Mesenchymal stem cell (in vitro differentiated cells and primary cell): ENCODE data around the gene CDK14.

Experiments used
- DNase-seq: peaks from one replicate; pipeline ENCODE4 v3.0.0-alpha.2; 2013
- H2AFZ ChIP-seq: one replicate; pipeline ENCODE4 v1.6.1; 2013; ENCODE audit warnings: low read depth, mild to moderate bottlenecking, control low read depth, inconsistent platforms, low read length, moderate library complexity
- H2AK5ac ChIP-seq: 2 replicates; pipeline ENCODE4 v1.6.1; 2013; ENCODE audit warnings: low read length, moderate library complexity, mild to moderate bottlenecking, inconsistent platforms; ENCODE audit not compliant: severe bottlenecking
- H2BK120ac ChIP-seq: one replicate; pipeline ENCODE4 v1.6.1; 2013; ENCODE audit warnings: low read depth, mild to moderate bottlenecking, inconsistent platforms, low read length, moderate library complexity
- H2BK12ac ChIP-seq, 2 experiments: one replicate each; pipeline ENCODE4 v1.6.1; 2013; ENCODE audit warnings: inconsistent platforms in 2 of 2, low read length in 2 of 2, mild to moderate bottlenecking in 2 of 2, moderate library complexity in 2 of 2, control low read depth in 1 of 2
- H2BK15ac ChIP-seq: one replicate; pipeline ENCODE4 v1.6.1; 2013; ENCODE audit warnings: mild to moderate bottlenecking, low read depth, inconsistent platforms; ENCODE audit not compliant: poor library complexity, severe bottlenecking
- H2BK5ac ChIP-seq: 2 replicates; pipeline ENCODE4 v1.6.1; 2013; ENCODE audit warnings: low read depth, mild to moderate bottlenecking, low read length, control low read depth, inconsistent platforms; ENCODE audit not compliant: poor library complexity, severe bottlenecking
- H3K14ac ChIP-seq, 2 experiments: one replicate each; pipeline ENCODE4 v1.6.1; 2013; ENCODE audit warnings: inconsistent platforms in 2 of 2, low read length in 2 of 2, control low read depth in 1 of 2, mild to moderate bottlenecking in 1 of 2, moderate library complexity in 1 of 2
- H3K18ac ChIP-seq, 2 experiments: one replicate each; pipeline ENCODE4 v1.6.1; 2013; ENCODE audit warnings: inconsistent platforms in 2 of 2, low read length in 2 of 2, control low read depth in 1 of 2, low read depth in 1 of 2, mild to moderate bottlenecking in 1 of 2
- H3K23ac ChIP-seq, 2 experiments: one replicate each; pipeline ENCODE4 v1.6.1; 2013; ENCODE audit warnings: inconsistent platforms in 2 of 2, low read length in 2 of 2, mild to moderate bottlenecking in 2 of 2, moderate library complexity in 2 of 2, control low read depth in 1 of 2
- H3K27ac ChIP-seq: 2 replicates; pipeline ENCODE4 v1.5.1; 2013; ENCODE audit warnings: mild to moderate bottlenecking, moderate library complexity, low read length, control low read depth, inconsistent platforms; ENCODE audit not compliant: poor library complexity, severe bottlenecking
- H3K27me3 ChIP-seq, 2 experiments: 2 replicates each; pipeline versions ENCODE4 v1.6.1 to v1.7.0; 2013; ENCODE audit warnings: low read length in 2 of 2, mild to moderate bottlenecking in 2 of 2, moderate library complexity in 2 of 2, control low read depth in 1 of 2, inconsistent platforms in 1 of 2; ENCODE audit not compliant: control insufficient read depth in 1 of 2, insufficient read depth in 1 of 2
- H3K36me3 ChIP-seq, 2 experiments: 2 replicates each; pipeline versions ENCODE4 v1.6.1 to v1.7.0; 2013; ENCODE audit warnings: low read length in 2 of 2, control low read depth in 1 of 2, inconsistent platforms in 1 of 2, low read depth in 1 of 2, mild to moderate bottlenecking in 1 of 2; ENCODE audit not compliant: insufficient read depth in 2 of 2, control insufficient read depth in 1 of 2
- H3K4ac ChIP-seq, 2 experiments: one replicate each; pipeline ENCODE4 v1.6.1; 2013; ENCODE audit warnings: inconsistent platforms in 2 of 2, low read length in 2 of 2, mild to moderate bottlenecking in 2 of 2, moderate library complexity in 2 of 2, control low read depth in 1 of 2, low read depth in 1 of 2
- H3K4me1 ChIP-seq: 2 replicates; pipeline ENCODE4 v1.6.1; 2013; ENCODE audit warnings: low read depth, low read length, control low read depth; ENCODE audit not compliant: control insufficient read depth, insufficient read depth
- H3K4me2 ChIP-seq: 2 replicates; pipeline ENCODE4 v1.6.1; 2013; ENCODE audit warnings: low read length, mild to moderate bottlenecking, inconsistent platforms; ENCODE audit not compliant: poor library complexity, severe bottlenecking
- H3K4me3 ChIP-seq, 2 experiments: 2 replicates each; pipeline versions ENCODE4 v1.5.1 to v1.7.0; 2013; ENCODE audit warnings: low read length in 2 of 2, mild to moderate bottlenecking in 2 of 2, control low read depth in 1 of 2, low read depth in 1 of 2; ENCODE audit not compliant: insufficient read depth in 1 of 2
- H3K79me1 ChIP-seq: replicated peaks from 2 replicates; pipeline ENCODE4 v1.6.1; 2013; ENCODE audit warnings: mild to moderate bottlenecking, control low read depth, low read length, inconsistent platforms; ENCODE audit not compliant: poor library complexity, severe bottlenecking
- H3K9ac ChIP-seq: 2 replicates; pipeline ENCODE4 v1.7.0; 2013; ENCODE audit warnings: mild to moderate bottlenecking, low read length, moderate library complexity
- H3K9me3 ChIP-seq: 2 replicates; pipeline ENCODE4 v1.7.0; 2013; ENCODE audit warnings: mild to moderate bottlenecking, low read length; ENCODE audit not compliant: control insufficient read depth
- H4K8ac ChIP-seq: one replicate; pipeline ENCODE4 v1.6.1; 2013; ENCODE audit warnings: inconsistent platforms, mild to moderate bottlenecking, low read length, moderate library complexity
- H4K91ac ChIP-seq: one replicate; pipeline ENCODE4 v1.6.1; 2013; ENCODE audit warnings: mild to moderate bottlenecking, low read length, inconsistent platforms
- WGBS: methylation state at CpG from one replicate; pipeline ENCODE4 v1.1.7; 2013; ENCODE audit warnings: mixed read lengths; 5-methylcytosine and 5-hydroxymethylcytosine counted together

Gene CDK14

DNA sequence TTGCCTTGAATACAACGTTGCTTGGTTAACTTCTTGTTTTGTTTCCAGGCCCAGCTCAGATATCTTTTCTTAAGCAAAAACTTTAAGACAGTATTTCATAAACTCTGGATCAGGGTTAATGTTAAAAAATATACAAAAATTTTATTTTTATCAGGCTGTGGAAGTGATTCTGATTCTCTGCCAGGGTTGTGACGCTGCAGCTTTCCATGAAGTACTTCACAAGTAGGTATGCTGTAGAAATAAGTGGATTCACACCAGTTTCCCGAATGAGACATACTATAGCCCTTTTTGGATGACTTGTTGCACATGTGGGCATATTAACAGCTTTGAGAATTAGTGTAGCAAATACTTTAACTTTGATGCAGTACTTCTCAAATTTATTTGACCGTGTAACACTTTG lies 70.1 kb downstream of the CDK14 start:
- H2AFZ ChIP-seq, result no peak overlapping the region
- H3K9me3 ChIP-seq, result no peaks in the 10 kb centered on the region
- H3K14ac ChIP-seq, result no peak overlapping the region
- H3K79me1 ChIP-seq, result peaks cover 20% of the 10 kb centered on the region
- WGBS, result over 99% methylated on average over 3 of the region's 4 CpGs
- no peak overlapping the region for H3K4ac ChIP-seq
- no peak overlapping the region for H2BK120ac ChIP-seq
- H3K36me3 ChIP-seq, result peaks cover 0 to 2% of the 10 kb centered on the region in 2 experiments
- H2AK5ac ChIP-seq, result no peak overlapping the region
- no peak overlapping the region for H2BK15ac ChIP-seq
- H4K91ac ChIP-seq, result no peak overlapping the region
- no peak overlapping the region for H3K4me3 ChIP-seq
- no peak overlapping the region for H4K8ac ChIP-seq
- H2BK5ac ChIP-seq, result no peak overlapping the region
- no peak overlapping the region for H3K4me2 ChIP-seq
- H3K27ac ChIP-seq, result no peak overlapping the region
- peak overlapping the region; percentile 2 for H3K9ac ChIP-seq
- H3K18ac ChIP-seq, result no peak overlapping the region
- no peak overlapping the region for H2BK12ac ChIP-seq
- no peak for DNase-seq
- H3K27me3 ChIP-seq, result no peaks in the 10 kb centered on the region
- no peak overlapping the region for H3K23ac ChIP-seq
- no peaks in the 10 kb centered on the region for H3K4me1 ChIP-seq

DNA sequence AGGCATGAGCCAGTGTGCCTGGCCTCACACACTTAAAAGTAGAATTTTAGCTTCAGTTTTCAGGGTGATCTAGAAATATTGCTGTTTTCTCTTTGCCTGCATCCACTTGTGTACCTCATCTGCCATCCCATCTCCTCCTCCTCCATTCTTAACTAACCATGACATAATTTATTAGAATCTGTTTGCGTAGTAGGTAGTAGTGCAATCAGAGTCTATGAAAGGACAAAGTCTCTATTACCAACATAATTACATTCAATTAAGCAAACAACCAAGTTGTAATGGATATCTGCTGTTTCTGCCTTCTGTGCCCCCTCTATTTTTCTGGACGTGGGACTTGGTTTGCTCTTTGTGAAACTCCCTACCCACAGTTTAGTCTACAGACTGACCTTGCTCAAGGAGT lies 72.9 kb downstream of the CDK14 start:
- Histone ChIP-seq H2BK15ac (no peak overlapping the region), H2AFZ (no peak overlapping the region), H3K9me3 (no peaks in the 10 kb centered on the region), H4K8ac (no peak overlapping the region), H2BK5ac (no peak overlapping the region), H3K23ac (no peak overlapping the region), H3K9ac (no peak overlapping the region), H2BK120ac (no peak overlapping the region), H3K4me1 (no peaks in the 10 kb centered on the region), H3K4ac (no peak overlapping the region), H3K4me3 (no peak overlapping the region), H3K4me2 (no peak overlapping the region), H4K91ac (no peak overlapping the region), H3K79me1 (peaks cover 25% of the 10 kb centered on the region), H2BK12ac (no peak overlapping the region), H3K27me3 (no peaks in the 10 kb centered on the region), H3K36me3 (peaks cover 0 to 2% of the 10 kb centered on the region in 2 experiments), H3K27ac (no peak overlapping the region), H2AK5ac (no peak overlapping the region), H3K14ac (no peak overlapping the region), H3K18ac (no peak overlapping the region)
- WGBS, result no CpG with 5 or more reads among the region's 2 CpGs
- no peak for DNase-seq

DNA sequence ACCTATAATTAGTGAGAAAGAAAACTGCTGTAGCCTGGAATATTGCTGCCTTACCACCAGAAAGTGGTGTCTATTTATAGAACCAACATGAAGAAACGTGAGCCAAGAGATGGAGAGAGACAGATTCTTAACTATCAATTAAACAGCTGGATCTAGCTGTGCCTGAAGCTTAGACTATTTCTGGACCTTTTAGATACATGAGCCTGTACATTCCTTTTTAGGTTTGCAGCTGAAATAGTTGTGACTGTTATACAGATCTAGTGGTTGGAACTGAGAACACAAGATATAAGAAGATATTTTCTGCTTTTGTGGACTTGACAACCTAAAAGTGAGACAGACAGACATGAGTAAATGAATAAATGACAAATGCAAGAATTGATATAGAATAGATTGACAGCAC lies 73.4 kb downstream of the CDK14 start:
- Histone ChIP-seq H3K36me3 (peaks cover 0 to 2% of the 10 kb centered on the region in 2 experiments), H2AFZ (no peak overlapping the region), H4K8ac (no peak overlapping the region), H3K27me3 (no peaks in the 10 kb centered on the region), H3K14ac (no peak overlapping the region), H2BK5ac (no peak overlapping the region), H4K91ac (no peak overlapping the region), H2BK120ac (no peak overlapping the region), H3K4me3 (no peak overlapping the region), H3K4ac (no peak overlapping the region), H3K9ac (no peak overlapping the region), H3K27ac (no peak overlapping the region), H2BK15ac (no peak overlapping the region), H3K79me1 (peaks cover 25% of the 10 kb centered on the region), H3K4me2 (no peak overlapping the region), H3K9me3 (no peaks in the 10 kb centered on the region), H3K18ac (no peak overlapping the region), H3K23ac (no peak overlapping the region), H2AK5ac (no peak overlapping the region), H3K4me1 (no peaks in the 10 kb centered on the region), H2BK12ac (no peak overlapping the region)
- 100% methylated on average over 1 of the region's 1 CpG for WGBS
- no peak for DNase-seq

DNA sequence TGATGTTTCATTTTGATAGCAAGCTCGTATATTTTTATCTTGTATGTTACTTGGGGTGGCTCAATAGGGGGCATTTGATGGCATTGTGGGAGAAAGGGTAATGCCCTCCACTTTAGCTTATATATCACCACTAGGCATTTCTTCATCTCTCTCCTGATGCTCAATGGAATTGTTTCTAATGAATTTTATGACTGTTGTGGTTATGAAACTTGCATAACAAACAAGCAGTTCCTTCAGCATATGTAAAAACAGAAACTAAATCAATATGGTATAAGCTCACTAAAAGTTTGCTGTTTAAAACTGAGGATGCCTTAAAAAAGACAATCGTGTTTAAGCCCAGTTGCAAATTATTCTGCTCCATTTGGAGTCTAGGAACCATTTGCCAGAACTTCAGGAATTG lies 75.5 kb downstream of the CDK14 start:
- H2BK120ac ChIP-seq, result no peak overlapping the region
- H3K36me3 ChIP-seq, result peaks cover 0 to 2% of the 10 kb centered on the region in 2 experiments
- no peak overlapping the region for H2BK15ac ChIP-seq
- H3K79me1 ChIP-seq, result peaks cover 28% of the 10 kb centered on the region
- H3K23ac ChIP-seq, result no peak overlapping the region
- no peak for DNase-seq
- no peak overlapping the region for H3K4me3 ChIP-seq
- H3K14ac ChIP-seq, result no peak overlapping the region
- no peak overlapping the region for H4K8ac ChIP-seq
- no peak overlapping the region for H3K9ac ChIP-seq
- no peak overlapping the region for H2AFZ ChIP-seq
- no peaks in the 10 kb centered on the region for H3K9me3 ChIP-seq
- H2BK5ac ChIP-seq, result no peak overlapping the region
- no peaks in the 10 kb centered on the region for H3K4me1 ChIP-seq
- no peak overlapping the region for H3K18ac ChIP-seq
- H2AK5ac ChIP-seq, result no peak overlapping the region
- WGBS, result 95% methylated on average over 1 of the region's 2 CpGs
- no peak overlapping the region for H3K4me2 ChIP-seq
- H2BK12ac ChIP-seq, result no peak overlapping the region
- H3K27me3 ChIP-seq, result no peaks in the 10 kb centered on the region
- no peak overlapping the region for H3K27ac ChIP-seq
- H3K4ac ChIP-seq, result no peak overlapping the region
- H4K91ac ChIP-seq, result no peak overlapping the region
